Skeletal muscle satellite cell (primary cell): Measurements from ENCODE around the gene CADPS2.

ENCODE experiments used
- H3K27me3 ChIP-seq: 2 replicates; pipeline ENCODE4 v1.7.0; 2013; ENCODE audit warnings: low read length; ENCODE audit not compliant: control insufficient read depth, insufficient read depth
- H3K36me3 ChIP-seq: 2 replicates; pipeline ENCODE4 v1.7.0; 2013; ENCODE audit warnings: mild to moderate bottlenecking, control low read depth, low read length; ENCODE audit not compliant: insufficient read depth
- H3K4me1 ChIP-seq: 2 replicates; pipeline ENCODE4 v1.7.0; 2013; ENCODE audit warnings: low read length; ENCODE audit not compliant: control insufficient read depth, insufficient read depth
- H3K4me2 ChIP-seq: 2 replicates; pipeline ENCODE4 v1.7.0; 2013; ENCODE audit warnings: mild to moderate bottlenecking, low read length
- H3K4me3 ChIP-seq: 2 replicates; pipeline ENCODE4 v1.7.0; 2013; ENCODE audit warnings: low read length
- H3K9ac ChIP-seq: 2 replicates; pipeline ENCODE4 v1.7.0; 2013; ENCODE audit warnings: mild to moderate bottlenecking, low read depth, low read length, moderate library complexity
- H3K9me3 ChIP-seq: replicated peaks from 2 replicates; pipeline ENCODE4 v1.7.0; 2013; ENCODE audit warnings: mild to moderate bottlenecking, control low read depth, low read length

Gene CADPS2

DNA sequence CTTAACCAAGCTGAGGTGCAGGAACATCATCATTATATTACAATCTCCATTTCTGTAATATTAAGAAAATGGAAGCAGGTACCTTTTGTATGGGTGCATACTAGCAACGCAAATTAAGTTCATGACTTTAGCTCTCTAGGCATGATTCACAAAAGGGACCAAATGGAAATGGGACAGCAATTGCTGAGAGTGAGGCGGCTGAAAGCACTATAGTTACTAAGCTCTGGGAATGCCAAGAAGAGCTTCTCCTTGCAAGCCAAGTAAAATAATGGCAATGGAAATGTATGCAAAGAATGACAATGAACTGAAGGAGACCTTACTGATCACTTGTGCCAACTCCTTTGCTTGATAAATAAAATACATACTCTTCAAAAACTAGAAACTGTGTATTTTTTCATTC is 147.3 kb downstream of the CADPS2 start:
- no peaks in the 10 kb centered on the region for H3K36me3 ChIP-seq
- H3K4me1 ChIP-seq = no peaks in the 10 kb centered on the region
- no peaks in the 10 kb centered on the region for H3K27me3 ChIP-seq
- H3K4me3 ChIP-seq = no peak overlapping the region
- no peak overlapping the region for H3K4me2 ChIP-seq
- no peak overlapping the region for H3K9ac ChIP-seq
- H3K9me3 ChIP-seq = no peaks in the 10 kb centered on the region

DNA sequence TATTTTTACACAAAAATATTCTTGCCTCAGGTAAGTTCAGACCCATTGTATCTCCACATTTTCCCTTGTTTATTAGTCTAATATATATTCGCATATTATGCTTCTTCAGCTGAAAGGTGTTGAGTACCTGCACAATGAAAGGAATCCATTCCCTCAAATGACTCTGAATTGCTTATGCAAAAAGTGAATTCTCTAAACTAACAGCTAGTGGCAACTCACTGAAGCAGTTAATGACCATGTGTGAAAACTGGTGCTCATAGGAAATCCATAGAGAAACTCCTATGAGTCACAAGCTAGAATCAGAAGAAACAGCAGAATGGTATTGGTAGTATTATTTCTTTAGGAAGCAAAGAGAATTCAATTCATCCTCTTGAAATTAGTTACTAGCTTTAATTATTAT is 150.1 kb downstream of the CADPS2 start:
- no peak overlapping the region for H3K4me3 ChIP-seq
- H3K4me2 ChIP-seq = no peak overlapping the region
- H3K9ac ChIP-seq = no peak overlapping the region
- no peaks in the 10 kb centered on the region for H3K4me1 ChIP-seq
- no peaks in the 10 kb centered on the region for H3K27me3 ChIP-seq
- H3K36me3 ChIP-seq = no peaks in the 10 kb centered on the region
- H3K9me3 ChIP-seq = no peaks in the 10 kb centered on the region

DNA sequence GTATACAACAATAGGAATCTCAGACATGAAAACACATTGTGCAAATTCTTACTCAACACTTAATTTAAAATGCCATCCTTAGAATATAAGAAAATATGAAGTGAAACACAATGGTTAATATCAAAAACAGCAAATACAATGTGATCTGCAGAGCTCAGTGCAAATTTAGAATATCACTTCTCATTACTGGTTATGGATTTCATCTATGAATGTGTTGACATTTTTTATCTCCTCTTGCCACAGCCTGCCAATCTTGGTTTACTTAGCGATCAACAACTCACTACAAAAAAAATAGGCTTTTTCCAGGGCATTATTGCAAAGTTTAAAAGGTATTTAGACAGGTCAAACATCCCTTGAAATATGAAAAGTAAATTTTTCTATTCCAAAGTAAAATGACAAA is 158.5 kb downstream of the CADPS2 start:
- H3K9ac ChIP-seq = no peak overlapping the region
- H3K4me2 ChIP-seq = no peak overlapping the region
- H3K4me1 ChIP-seq = no peaks in the 10 kb centered on the region
- H3K27me3 ChIP-seq = no peaks in the 10 kb centered on the region
- no peaks in the 10 kb centered on the region for H3K9me3 ChIP-seq
- no peaks in the 10 kb centered on the region for H3K36me3 ChIP-seq
- no peak overlapping the region for H3K4me3 ChIP-seq

DNA sequence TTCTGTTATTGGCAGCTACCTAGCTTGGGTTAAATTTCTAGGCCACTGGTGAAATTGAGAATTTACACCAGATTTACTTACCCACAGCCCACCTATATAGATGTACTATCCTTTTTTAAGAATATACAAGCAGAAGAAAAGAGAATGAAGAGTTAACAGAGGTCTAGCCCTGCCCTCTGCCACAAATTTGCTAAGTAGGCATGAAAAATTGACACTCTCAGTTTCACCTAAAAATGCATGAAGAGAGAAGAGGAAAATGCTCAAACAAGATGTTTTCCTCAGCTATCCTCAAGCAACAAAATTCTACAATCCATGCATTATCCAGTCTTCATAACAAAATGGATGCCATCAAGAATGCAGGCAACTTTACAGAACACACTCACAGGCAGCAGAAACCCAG is 158.9 kb downstream of the CADPS2 start:
- H3K9me3 ChIP-seq = no peaks in the 10 kb centered on the region
- H3K27me3 ChIP-seq = no peaks in the 10 kb centered on the region
- H3K4me3 ChIP-seq = no peak overlapping the region

DNA sequence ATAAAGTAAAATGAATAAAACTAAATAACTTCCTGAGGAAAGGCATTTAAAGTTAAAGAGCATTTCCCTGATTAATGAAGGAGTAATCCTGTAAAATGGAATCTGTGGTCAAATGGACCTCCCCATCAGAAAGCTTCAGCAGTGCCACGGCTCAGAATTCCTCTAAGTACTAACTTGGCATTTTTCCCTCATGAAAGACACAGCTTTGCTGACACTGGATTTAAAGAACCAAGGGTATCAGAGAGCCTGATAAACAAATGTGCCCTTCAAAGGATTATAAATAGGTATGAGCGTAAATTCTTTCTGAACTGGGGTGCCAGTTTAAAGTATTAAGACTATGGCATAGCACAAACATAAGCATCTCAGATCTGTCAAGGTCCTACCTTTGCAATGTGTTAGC is 159.4 kb downstream of the CADPS2 start:
- Histone ChIP-seq H3K4me3 (no peak overlapping the region), H3K4me2 (no peak overlapping the region), H3K27me3 (no peaks in the 10 kb centered on the region), H3K9me3 (no peaks in the 10 kb centered on the region), H3K9ac (no peak overlapping the region), H3K4me1 (no peaks in the 10 kb centered on the region), H3K36me3 (no peaks in the 10 kb centered on the region)

More for the DNA sequence above, 158.9 kb downstream of the CADPS2 start:
- no peaks in the 10 kb centered on the region for H3K4me1 ChIP-seq
- no peak overlapping the region for H3K9ac ChIP-seq
- H3K36me3 ChIP-seq = no peaks in the 10 kb centered on the region
- H3K4me2 ChIP-seq = no peak overlapping the region

- H3K4me2 ChIP-seq = no peak overlapping the region
Observed at GRCh38 chr7:122724366-122724765, 161.9 kb downstream of the CADPS2 start.

DNA sequence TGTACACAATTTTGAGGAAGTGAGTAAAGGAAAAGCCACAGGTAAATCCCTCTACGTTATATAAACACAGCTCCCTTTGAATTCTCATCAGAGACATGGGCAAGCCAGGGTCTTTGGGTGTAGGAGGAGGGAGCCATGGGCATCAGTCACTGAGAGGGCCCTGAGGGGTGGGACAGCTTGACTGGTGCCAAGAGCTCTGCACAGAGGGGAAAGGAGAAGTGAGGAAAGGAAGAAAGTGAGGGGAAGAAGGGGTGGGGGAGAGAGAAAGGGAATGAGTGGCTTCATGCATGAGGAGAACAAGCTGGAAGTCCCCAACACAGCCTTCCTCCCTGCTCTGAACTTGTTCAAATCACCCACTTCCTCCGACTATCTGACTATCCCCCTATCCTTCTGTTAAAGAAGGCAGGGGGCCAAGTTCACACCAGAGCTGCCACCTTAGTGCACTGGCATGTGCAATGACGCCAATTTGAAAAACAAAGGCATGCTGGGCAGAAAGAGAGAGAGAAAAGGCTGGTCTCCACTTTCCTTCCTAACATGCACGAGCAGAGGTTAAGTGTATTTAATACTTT is 167.2 kb downstream of the CADPS2 start:
- H3K36me3 ChIP-seq = no peaks in the 10 kb centered on the region
- no peak overlapping the region for H3K4me3 ChIP-seq
- H3K27me3 ChIP-seq = no peaks in the 10 kb centered on the region
- no peaks in the 10 kb centered on the region for H3K9me3 ChIP-seq
- no peak overlapping the region for H3K4me2 ChIP-seq
- no peaks in the 10 kb centered on the region for H3K4me1 ChIP-seq
- no peak overlapping the region for H3K9ac ChIP-seq

More at GRCh38 chr7:122724366-122724765, 161.9 kb downstream of the CADPS2 start:
- Histone ChIP-seq H3K9ac (no peak overlapping the region), H3K27me3 (no peaks in the 10 kb centered on the region), H3K36me3 (no peaks in the 10 kb centered on the region), H3K9me3 (no peaks in the 10 kb centered on the region), H3K4me3 (no peak overlapping the region), H3K4me1 (no peaks in the 10 kb centered on the region)

DNA sequence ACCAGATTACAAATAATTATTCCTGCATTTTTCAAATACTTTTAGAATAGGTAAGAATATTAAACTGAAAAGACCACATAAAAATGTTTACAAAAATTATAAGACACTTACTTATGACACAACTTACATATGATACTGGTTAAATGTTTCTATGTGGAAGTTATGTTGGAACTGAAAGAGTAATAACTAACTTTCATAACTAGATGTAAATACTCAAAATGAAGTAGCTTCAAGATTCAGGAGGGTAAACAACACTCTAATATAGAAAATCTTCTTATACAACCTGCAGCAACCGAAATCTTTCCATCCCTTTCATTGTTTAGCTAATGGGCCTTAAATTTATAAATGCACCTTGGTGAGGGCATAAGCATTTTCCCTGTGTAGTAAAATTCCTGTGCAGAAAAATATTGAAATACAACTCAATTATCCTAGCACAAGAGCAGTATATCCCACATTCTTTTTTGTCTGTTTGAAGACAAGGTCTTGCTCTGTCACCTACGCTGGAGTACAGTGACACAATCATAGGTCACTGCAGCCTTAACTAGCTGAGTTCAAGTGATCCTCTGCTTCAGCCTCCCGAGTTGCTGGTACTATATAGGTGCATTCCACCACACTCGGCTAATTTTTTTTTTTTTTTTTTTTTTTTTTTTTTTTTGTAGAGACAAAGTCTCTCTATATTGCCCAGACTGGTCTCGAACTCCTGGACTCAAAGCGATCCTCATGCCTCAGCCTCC is 168.7 kb downstream of the CADPS2 start:
- H3K27me3 ChIP-seq = no peaks in the 10 kb centered on the region
- H3K4me3 ChIP-seq = no peak overlapping the region
- no peak overlapping the region for H3K9ac ChIP-seq
- no peaks in the 10 kb centered on the region for H3K4me1 ChIP-seq
- no peaks in the 10 kb centered on the region for H3K9me3 ChIP-seq
- H3K36me3 ChIP-seq = no peaks in the 10 kb centered on the region
- H3K4me2 ChIP-seq = no peak overlapping the region

DNA sequence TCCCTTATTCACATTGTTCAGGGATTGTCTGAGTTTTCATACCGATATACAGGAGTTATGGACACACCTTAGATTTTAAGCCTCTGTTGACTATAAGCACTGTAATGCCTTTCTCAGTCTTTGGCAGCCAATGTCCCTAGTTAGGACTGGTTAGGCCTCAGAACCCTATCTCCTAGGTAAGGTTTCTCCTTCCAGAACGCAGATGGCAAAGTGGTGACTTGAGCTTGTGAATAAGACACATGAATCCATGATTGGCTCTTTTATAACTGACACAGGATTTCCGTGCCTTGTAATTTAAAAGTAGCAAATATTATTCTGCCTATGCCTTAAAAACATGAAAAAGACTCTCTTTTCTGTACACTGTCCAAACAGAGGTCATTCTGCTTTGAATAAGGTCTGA is 171.1 kb downstream of the CADPS2 start:
- Histone ChIP-seq H3K9me3 (no peaks in the 10 kb centered on the region), H3K4me2 (no peak overlapping the region), H3K4me1 (no peaks in the 10 kb centered on the region), H3K9ac (no peak overlapping the region), H3K36me3 (no peaks in the 10 kb centered on the region), H3K4me3 (no peak overlapping the region), H3K27me3 (no peaks in the 10 kb centered on the region)

- no peaks in the 10 kb centered on the region for H3K9me3 ChIP-seq
- H3K4me2 ChIP-seq = no peak overlapping the region
- H3K4me1 ChIP-seq = no peaks in the 10 kb centered on the region
- no peak overlapping the region for H3K9ac ChIP-seq
- H3K4me3 ChIP-seq = no peak overlapping the region
- no peaks in the 10 kb centered on the region for H3K36me3 ChIP-seq
- H3K27me3 ChIP-seq = no peaks in the 10 kb centered on the region
Observed at GRCh38 chr7:122710916-122711315, 175.3 kb downstream of the CADPS2 start.

DNA sequence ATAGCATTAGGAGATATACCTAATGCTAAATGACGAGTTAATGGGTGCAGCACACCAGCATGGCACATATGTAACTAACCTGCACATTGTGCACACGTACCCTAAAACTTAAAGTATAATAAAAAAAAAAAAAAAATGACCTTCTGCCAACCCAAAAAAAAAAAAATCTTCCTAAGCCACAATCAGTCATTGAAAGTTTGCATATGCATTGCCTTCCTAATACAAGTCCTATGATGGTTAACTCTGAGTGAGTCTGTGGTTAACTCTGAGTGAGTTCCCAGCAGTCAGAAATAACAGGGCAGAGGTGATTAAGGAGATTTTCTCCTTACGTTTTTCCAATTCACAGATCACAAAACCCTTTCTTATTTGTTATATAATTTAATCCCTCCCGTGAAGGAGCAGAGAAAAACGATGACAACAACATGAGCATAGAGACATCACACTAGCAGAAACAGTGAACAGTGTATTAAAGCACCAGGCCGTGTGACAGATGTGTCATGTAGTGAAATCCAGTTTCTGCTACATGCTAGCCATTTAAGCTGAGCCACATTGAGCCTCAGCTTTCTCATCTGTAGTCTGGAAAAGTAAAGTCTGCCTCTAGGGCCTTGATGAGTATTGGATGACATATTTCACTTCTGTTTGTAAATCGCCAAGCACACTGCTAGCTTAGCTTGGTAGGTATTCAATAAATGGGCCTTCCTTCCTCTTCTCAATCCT is 176.2 kb downstream of the CADPS2 start:
- H3K4me2 ChIP-seq = no peak overlapping the region
- H3K9ac ChIP-seq = no peak overlapping the region

More for the DNA sequence above, 176.2 kb downstream of the CADPS2 start:
- Histone ChIP-seq H3K4me3 (no peak overlapping the region), H3K27me3 (no peaks in the 10 kb centered on the region), H3K4me1 (no peaks in the 10 kb centered on the region), H3K9me3 (no peaks in the 10 kb centered on the region), H3K36me3 (no peaks in the 10 kb centered on the region)
